ENCODE results near the gene ZNF429. TPM values are rescaled to one million over a fixed set of nuclear protein-coding genes. Genes with fewer than 3 reads are reported as not detected.

ZNF429 gene
- total and polyA plus RNA-seq, 12 donors: 3.8 to 12.2 (median 8.4) TPM

- H3K9me3 ChIP-seq: peaks cover 0 to 29% (median 2%) of the 10 kb centered on the region in 11 donors
- peak overlapping the region in 1 of 10 donors; percentile 2 for H3K27ac ChIP-seq
- peaks cover 0 to 25% (median 4%) of the 10 kb centered on the region in 7 donors for H3K27me3 ChIP-seq
- intact Hi-C loops (cut with DNase I): no loop called here
- peak overlapping the region in 9 of 10 donors; percentile 54 to 87 (median 73) for H3K4me3 ChIP-seq
- TF ChIP-seq CTCF (IDR thresholded peaks at IDR 0.05): no peak
- DNase-seq (no peak), ATAC-seq (no peak)
- WGBS, 2 donors: 80 to 84% methylated on average over 12 of the region's 12 CpGs
- H3K4me1 ChIP-seq: peaks cover 0 to 23% (median 4%) of the 10 kb centered on the region in 9 donors
- no peaks in the 10 kb centered on the region for H3K36me3 ChIP-seq
Observed at GRCh38 chr19:21585281-21585890, 80.0 kb downstream of the ZNF429 start.

- intact Hi-C loops (cut with DNase I): no loop called here
- Histone ChIP-seq H3K27ac (peak overlapping the region; percentile 25 to 83 (median 74)), H3K4me1 (peaks cover 0 to 23% (median 4%) of the 10 kb centered on the region in 9 donors), H3K27me3 (peaks cover 0 to 25% (median 4%) of the 10 kb centered on the region in 7 donors), H3K4me3 (peak overlapping the region; percentile 54 to 87 (median 72)), H3K9me3 (peaks cover 0 to 18% (median 0%) of the 10 kb centered on the region in 11 donors), H3K36me3 (no peaks in the 10 kb centered on the region)
- ATAC-seq (peak; percentile 61 to 87 (median 67)), DNase-seq (peak in 1 of 2 donors; percentile 51)
- TF ChIP-seq CTCF (IDR thresholded peaks at IDR 0.05): peak in 1 of 9 donors; percentile 8
- WGBS, 2 donors: 2 to 3% methylated on average over 66 to 72 of the region's 72 CpGs
Observed at GRCh38 chr19:21586311-21587116, 81.1 kb downstream of the ZNF429 start.

GRCh38 chr19:21587117-21587461 lies 81.7 kb downstream of the ZNF429 start:
- peak overlapping the region; percentile 54 to 87 (median 72) for H3K4me3 ChIP-seq
- peaks cover 0 to 23% (median 4%) of the 10 kb centered on the region in 9 donors for H3K4me1 ChIP-seq
- H3K27ac ChIP-seq: peak overlapping the region; percentile 25 to 83 (median 74)
- DNase-seq: peak; percentile 24 to 31
- H3K36me3 ChIP-seq: no peaks in the 10 kb centered on the region
- intact Hi-C loops (cut with DNase I): no loop called here
- peaks cover 0 to 13% (median 0%) of the 10 kb centered on the region in 11 donors for H3K9me3 ChIP-seq
- no peak for TF ChIP-seq CTCF (IDR thresholded peaks at IDR 0.05)
- peaks cover 0 to 25% (median 4%) of the 10 kb centered on the region in 7 donors for H3K27me3 ChIP-seq
- WGBS, 2 donors: 30 to 41% methylated on average over 12 of the region's 12 CpGs
- peak; percentile 26 to 68 (median 56) for ATAC-seq

GRCh38 chr19:21587549-21587948 lies 82.1 kb downstream of the ZNF429 start:
- TF ChIP-seq CTCF (IDR thresholded peaks at IDR 0.05): no peak
- no peaks in the 10 kb centered on the region for H3K36me3 ChIP-seq
- peaks cover 0 to 23% (median 4%) of the 10 kb centered on the region in 9 donors for H3K4me1 ChIP-seq
- peaks cover 0 to 13% (median 0%) of the 10 kb centered on the region in 11 donors for H3K9me3 ChIP-seq
- ATAC-seq (peak in 2 of 8 donors; percentile 2 to 19), DNase-seq (no peak)
- peak overlapping the region in 5 of 10 donors; percentile 73 to 83 (median 75) for H3K27ac ChIP-seq
- H3K4me3 ChIP-seq: peak overlapping the region in 6 of 10 donors; percentile 54 to 87 (median 76)
- WGBS, 2 donors: 69 to 73% methylated on average over 5 of the region's 5 CpGs
- peaks cover 0 to 25% (median 4%) of the 10 kb centered on the region in 7 donors for H3K27me3 ChIP-seq
- intact Hi-C loops (cut with DNase I): no loop called here
